ENCODE data around the gene FOXS1. TPM values are rescaled to one million over a fixed set of nuclear protein-coding genes. Genes with fewer than 3 reads are reported as not detected.

Gene FOXS1
- total RNA-seq, 1 experiment from 2014 or later = 6.3 TPM

DNA sequence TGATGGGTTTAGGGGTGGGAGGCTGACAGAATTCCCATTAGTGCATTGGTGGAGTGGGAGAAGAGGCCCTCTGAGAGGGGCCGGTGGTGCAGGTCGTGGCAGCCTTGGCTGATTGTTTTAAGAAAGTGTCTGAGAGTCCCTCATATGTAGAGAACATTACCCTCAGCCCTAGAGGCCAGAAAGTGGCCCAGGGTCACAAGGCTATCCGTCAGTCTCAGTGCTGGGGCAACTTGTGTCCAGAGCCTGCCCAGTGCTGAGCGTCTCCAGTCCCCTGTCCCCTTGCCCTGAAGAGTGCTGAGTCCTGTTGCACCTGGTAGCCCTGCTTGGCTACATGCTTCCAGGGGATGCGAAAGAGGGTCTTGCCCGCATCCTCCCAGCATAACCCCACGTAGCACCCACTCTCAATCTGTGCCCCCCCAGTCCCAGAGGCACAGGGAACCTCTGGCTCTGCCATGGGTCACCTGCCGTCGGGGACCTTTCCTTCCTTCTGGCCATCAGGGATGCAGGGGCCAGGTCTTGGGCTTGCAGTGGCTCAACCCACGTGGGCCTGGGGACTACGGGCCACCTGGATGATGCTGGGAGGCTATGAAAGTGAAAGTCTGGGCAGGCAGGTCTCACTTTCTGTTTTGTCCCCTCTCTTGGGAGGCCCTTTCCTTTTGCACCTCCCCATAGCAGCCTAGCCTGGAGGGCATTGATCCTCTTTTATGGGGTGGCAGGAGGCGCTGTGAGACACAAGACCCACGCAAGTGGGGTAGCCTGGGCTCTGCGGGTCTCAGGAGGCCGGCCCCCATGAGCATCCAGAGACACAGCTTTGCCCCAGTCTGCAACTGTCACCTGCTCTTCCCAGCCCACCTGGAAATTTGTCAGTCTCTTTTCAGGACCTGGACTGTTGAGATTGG is 12.7 kb upstream of the FOXS1 start:
- Histone ChIP-seq H3K9me3 (ENCODE audit: control insufficient read depth, insufficient read depth, low read depth, low read length) (no peaks in the 10 kb centered on the region), H3K27ac (ENCODE audit: low read length) (no peak overlapping the region), H3K36me3 (ENCODE audit: control insufficient read depth, insufficient read depth, low read length) (no peaks in the 10 kb centered on the region), H3K27me3 (ENCODE audit: control insufficient read depth, insufficient read depth, low read length) (no peaks in the 10 kb centered on the region), H3K4me3 (ENCODE audit: low read depth in 2 of 2, low read length in 2 of 2) (no peak overlapping the region), H3K4me1 (ENCODE audit: control insufficient read depth, insufficient read depth, low read length) (peaks cover 18% of the 10 kb centered on the region)
- ChIA-PET POLR2A (interaction anchor here (0.6 kb wide), 1 partner anchor 80 kb away, joined by 4 read pairs; no protein-coding TSS in a partner anchor), CTCF (interaction anchor here (0.5 kb wide), 1 partner anchor 225 kb away, joined by 7 read pairs; no protein-coding TSS in a partner anchor)
- DNase-seq (ENCODE audit: low read depth, low spot score) (no peak), ATAC-seq (no peak)
- TF ChIP-seq, protein P1, sequence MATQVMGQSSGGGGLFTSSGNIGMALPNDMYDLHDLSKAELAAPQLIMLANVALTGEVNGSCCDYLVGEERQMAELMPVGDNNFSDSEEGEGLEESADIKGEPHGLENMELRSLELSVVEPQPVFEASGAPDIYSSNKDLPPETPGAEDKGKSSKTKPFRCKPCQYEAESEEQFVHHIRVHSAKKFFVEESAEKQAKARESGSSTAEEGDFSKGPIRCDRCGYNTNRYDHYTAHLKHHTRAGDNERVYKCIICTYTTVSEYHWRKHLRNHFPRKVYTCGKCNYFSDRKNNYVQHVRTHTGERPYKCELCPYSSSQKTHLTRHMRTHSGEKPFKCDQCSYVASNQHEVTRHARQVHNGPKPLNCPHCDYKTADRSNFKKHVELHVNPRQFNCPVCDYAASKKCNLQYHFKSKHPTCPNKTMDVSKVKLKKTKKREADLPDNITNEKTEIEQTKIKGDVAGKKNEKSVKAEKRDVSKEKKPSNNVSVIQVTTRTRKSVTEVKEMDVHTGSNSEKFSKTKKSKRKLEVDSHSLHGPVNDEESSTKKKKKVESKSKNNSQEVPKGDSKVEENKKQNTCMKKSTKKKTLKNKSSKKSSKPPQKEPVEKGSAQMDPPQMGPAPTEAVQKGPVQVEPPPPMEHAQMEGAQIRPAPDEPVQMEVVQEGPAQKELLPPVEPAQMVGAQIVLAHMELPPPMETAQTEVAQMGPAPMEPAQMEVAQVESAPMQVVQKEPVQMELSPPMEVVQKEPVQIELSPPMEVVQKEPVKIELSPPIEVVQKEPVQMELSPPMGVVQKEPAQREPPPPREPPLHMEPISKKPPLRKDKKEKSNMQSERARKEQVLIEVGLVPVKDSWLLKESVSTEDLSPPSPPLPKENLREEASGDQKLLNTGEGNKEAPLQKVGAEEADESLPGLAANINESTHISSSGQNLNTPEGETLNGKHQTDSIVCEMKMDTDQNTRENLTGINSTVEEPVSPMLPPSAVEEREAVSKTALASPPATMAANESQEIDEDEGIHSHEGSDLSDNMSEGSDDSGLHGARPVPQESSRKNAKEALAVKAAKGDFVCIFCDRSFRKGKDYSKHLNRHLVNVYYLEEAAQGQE (IDR thresholded peaks at IDR 0.05; ENCODE audit: insufficient read depth in 1 of 2, low read depth in 2 of 2, low read length in 1 of 2) = no peak
- TF ChIP-seq POLR2AphosphoS5 (IDR thresholded peaks at IDR 0.05; ENCODE audit: low read depth, low read length) (no peak), TCF7L2 (IDR thresholded peaks at IDR 0.05; ENCODE audit: low read depth, low read length) (no peak), SIN3A (IDR thresholded peaks at IDR 0.05; ENCODE audit: borderline replicate concordance, insufficient read depth, low read depth, low read length) (no peak)
- TF ChIP-seq, protein P2, sequence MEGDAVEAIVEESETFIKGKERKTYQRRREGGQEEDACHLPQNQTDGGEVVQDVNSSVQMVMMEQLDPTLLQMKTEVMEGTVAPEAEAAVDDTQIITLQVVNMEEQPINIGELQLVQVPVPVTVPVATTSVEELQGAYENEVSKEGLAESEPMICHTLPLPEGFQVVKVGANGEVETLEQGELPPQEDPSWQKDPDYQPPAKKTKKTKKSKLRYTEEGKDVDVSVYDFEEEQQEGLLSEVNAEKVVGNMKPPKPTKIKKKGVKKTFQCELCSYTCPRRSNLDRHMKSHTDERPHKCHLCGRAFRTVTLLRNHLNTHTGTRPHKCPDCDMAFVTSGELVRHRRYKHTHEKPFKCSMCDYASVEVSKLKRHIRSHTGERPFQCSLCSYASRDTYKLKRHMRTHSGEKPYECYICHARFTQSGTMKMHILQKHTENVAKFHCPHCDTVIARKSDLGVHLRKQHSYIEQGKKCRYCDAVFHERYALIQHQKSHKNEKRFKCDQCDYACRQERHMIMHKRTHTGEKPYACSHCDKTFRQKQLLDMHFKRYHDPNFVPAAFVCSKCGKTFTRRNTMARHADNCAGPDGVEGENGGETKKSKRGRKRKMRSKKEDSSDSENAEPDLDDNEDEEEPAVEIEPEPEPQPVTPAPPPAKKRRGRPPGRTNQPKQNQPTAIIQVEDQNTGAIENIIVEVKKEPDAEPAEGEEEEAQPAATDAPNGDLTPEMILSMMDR (IDR thresholded peaks at IDR 0.05) = no peak
- intact Hi-C loops (cut with micrococcal nuclease; ENCODE audit: unreplicated experiment) = no loop called here
- no TSS peak for BruUV-seq (replicated peaks)
- in situ Hi-C loops (cut with HindIII; ENCODE audit: low pct_unique_long_range_greater_than_20kb, low sequenced_read_pairs) = no loop called here

DNA sequence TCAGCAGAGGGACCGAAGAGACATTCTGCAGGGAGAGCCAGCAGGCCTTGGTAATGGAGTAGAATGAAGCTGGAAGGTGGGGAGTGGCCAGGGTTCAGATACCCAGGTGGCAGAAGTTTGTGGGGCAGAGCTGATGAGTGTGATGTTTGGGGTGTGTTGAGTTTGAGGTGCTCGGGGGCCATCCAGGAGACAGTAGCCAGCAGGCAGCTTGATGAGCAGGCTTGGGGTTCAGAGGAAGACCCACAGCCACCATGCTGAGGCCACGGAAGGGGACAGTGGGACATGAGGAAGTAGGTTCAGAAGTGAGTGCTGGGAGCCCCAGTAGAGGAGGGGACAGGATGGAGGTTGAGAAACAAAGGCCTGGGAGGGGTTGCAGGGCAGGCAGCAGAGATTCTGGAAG is 11.1 kb upstream of the FOXS1 start:
- Histone ChIP-seq H3K9me3 (ENCODE audit: control insufficient read depth, insufficient read depth, low read depth, low read length) (no peaks in the 10 kb centered on the region), H3K27me3 (ENCODE audit: control insufficient read depth, insufficient read depth, low read length) (no peaks in the 10 kb centered on the region), H3K4me3 (ENCODE audit: low read depth in 2 of 2, low read length in 2 of 2) (no peak overlapping the region), H3K4me1 (ENCODE audit: control insufficient read depth, insufficient read depth, low read length) (peaks cover 14% of the 10 kb centered on the region), H3K27ac (ENCODE audit: low read length) (no peak overlapping the region), H3K36me3 (ENCODE audit: control insufficient read depth, insufficient read depth, low read length) (no peaks in the 10 kb centered on the region)
- ATAC-seq (no peak), DNase-seq (ENCODE audit: low read depth, low spot score) (no peak)
- no peak for TF ChIP-seq POLR2AphosphoS5 (IDR thresholded peaks at IDR 0.05; ENCODE audit: low read depth, low read length)
- TF ChIP-seq, protein P1 (IDR thresholded peaks at IDR 0.05; ENCODE audit: insufficient read depth in 1 of 2, low read depth in 2 of 2, low read length in 1 of 2) = no peak
- no peak for TF ChIP-seq TCF7L2 (IDR thresholded peaks at IDR 0.05; ENCODE audit: low read depth, low read length)
- TF ChIP-seq, protein P2 (IDR thresholded peaks at IDR 0.05) = no peak
- TF ChIP-seq SIN3A (IDR thresholded peaks at IDR 0.05; ENCODE audit: borderline replicate concordance, insufficient read depth, low read depth, low read length) = no peak
- intact Hi-C loops (cut with micrococcal nuclease; ENCODE audit: unreplicated experiment) = no loop called here
- POLR2A ChIA-PET = interaction anchor here (0.6 to 0.9 kb wide), 3 partner anchors 10 to 116 kb away, joined by 3 to 5 read pairs (median 3); no protein-coding TSS in a partner anchor
- CTCF ChIA-PET = interaction anchor here (0.6 to 1.4 kb wide), 5 partner anchors 9 to 235 kb away, joined by 3 to 6 read pairs (median 4); no protein-coding TSS in a partner anchor
- in situ Hi-C loops (cut with HindIII; ENCODE audit: low pct_unique_long_range_greater_than_20kb, low sequenced_read_pairs) = no loop called here
- BruUV-seq (replicated peaks) = no TSS peak

All from Panc1 (cell line).